ENCODE results near the gene MPPED2. TPM values are rescaled to one million over a fixed set of nuclear protein-coding genes. Genes with fewer than 3 reads are reported as not detected.

Gene MPPED2
- total RNA-seq, 1 experiment from 2014 or later = 2.4 TPM

DNA sequence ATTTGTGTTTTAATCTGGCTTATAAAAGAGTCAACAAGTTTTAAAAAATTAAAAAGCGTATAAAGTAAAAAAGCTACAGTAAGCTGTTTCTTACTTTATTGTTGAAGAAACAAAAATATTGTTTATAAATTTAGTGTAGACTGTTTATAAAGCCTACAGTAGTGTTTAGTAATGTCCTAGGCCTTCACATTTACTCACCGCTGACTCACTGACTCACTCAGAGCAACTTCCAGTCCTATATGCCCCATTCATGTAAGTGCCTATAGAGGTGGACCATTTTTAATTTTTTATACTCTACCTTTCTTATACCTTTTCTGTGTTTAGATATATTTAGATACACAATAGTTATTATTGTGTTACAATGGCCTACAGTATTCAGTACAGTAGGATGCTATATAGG lies 12.2 kb downstream of the MPPED2 start (continued):
- TF ChIP-seq, protein P1, sequence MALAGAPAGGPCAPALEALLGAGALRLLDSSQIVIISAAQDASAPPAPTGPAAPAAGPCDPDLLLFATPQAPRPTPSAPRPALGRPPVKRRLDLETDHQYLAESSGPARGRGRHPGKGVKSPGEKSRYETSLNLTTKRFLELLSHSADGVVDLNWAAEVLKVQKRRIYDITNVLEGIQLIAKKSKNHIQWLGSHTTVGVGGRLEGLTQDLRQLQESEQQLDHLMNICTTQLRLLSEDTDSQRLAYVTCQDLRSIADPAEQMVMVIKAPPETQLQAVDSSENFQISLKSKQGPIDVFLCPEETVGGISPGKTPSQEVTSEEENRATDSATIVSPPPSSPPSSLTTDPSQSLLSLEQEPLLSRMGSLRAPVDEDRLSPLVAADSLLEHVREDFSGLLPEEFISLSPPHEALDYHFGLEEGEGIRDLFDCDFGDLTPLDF (CRISPR knock-in tag; IDR thresholded peaks at IDR 0.05) = no peak
- TF ChIP-seq ZNF317 (CRISPR knock-in tag; IDR thresholded peaks at IDR 0.05; ENCODE audit: borderline replicate concordance, low read depth) = no peak
- TF ChIP-seq, protein P2, sequence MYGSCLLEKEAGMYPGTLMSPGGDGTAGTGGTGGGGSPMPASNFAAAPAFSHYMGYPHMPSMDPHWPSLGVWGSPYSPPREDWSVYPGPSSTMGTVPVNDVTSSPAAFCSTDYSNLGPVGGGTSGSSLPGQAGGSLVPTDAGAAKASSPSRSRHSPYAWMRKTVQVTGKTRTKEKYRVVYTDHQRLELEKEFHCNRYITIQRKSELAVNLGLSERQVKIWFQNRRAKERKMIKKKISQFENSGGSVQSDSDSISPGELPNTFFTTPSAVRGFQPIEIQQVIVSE (CRISPR knock-in tag; IDR thresholded peaks at IDR 0.05; ENCODE audit: borderline replicate concordance) = no peak
- TF ChIP-seq, protein P3, sequence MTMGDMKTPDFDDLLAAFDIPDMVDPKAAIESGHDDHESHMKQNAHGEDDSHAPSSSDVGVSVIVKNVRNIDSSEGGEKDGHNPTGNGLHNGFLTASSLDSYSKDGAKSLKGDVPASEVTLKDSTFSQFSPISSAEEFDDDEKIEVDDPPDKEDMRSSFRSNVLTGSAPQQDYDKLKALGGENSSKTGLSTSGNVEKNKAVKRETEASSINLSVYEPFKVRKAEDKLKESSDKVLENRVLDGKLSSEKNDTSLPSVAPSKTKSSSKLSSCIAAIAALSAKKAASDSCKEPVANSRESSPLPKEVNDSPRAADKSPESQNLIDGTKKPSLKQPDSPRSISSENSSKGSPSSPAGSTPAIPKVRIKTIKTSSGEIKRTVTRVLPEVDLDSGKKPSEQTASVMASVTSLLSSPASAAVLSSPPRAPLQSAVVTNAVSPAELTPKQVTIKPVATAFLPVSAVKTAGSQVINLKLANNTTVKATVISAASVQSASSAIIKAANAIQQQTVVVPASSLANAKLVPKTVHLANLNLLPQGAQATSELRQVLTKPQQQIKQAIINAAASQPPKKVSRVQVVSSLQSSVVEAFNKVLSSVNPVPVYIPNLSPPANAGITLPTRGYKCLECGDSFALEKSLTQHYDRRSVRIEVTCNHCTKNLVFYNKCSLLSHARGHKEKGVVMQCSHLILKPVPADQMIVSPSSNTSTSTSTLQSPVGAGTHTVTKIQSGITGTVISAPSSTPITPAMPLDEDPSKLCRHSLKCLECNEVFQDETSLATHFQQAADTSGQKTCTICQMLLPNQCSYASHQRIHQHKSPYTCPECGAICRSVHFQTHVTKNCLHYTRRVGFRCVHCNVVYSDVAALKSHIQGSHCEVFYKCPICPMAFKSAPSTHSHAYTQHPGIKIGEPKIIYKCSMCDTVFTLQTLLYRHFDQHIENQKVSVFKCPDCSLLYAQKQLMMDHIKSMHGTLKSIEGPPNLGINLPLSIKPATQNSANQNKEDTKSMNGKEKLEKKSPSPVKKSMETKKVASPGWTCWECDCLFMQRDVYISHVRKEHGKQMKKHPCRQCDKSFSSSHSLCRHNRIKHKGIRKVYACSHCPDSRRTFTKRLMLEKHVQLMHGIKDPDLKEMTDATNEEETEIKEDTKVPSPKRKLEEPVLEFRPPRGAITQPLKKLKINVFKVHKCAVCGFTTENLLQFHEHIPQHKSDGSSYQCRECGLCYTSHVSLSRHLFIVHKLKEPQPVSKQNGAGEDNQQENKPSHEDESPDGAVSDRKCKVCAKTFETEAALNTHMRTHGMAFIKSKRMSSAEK (CRISPR knock-in tag; IDR thresholded peaks at IDR 0.05; ENCODE audit: borderline replicate concordance) = no peak
- no peak for TF ChIP-seq FOXP1 (CRISPR knock-in tag; IDR thresholded peaks at IDR 0.05; ENCODE audit: borderline replicate concordance)
- no peak for TF ChIP-seq PRRX2 (CRISPR knock-in tag; IDR thresholded peaks at IDR 0.05)
- no peak for TF ChIP-seq MXD4 (CRISPR knock-in tag; IDR thresholded peaks at IDR 0.05; ENCODE audit: borderline replicate concordance)
- TF ChIP-seq JUN (CRISPR knock-in tag; IDR thresholded peaks at IDR 0.05) = no peak
- TF ChIP-seq TCF7 (CRISPR knock-in tag; IDR thresholded peaks at IDR 0.05; ENCODE audit: low read depth) = no peak
- no peak for TF ChIP-seq GTF2I (CRISPR knock-in tag; conservative IDR thresholded peaks at IDR 0.05)
- TF ChIP-seq TEAD4 (CRISPR knock-in tag; IDR thresholded peaks at IDR 0.05) = no peak
- no peak for TF ChIP-seq ZNF416 (CRISPR knock-in tag; IDR thresholded peaks at IDR 0.05)
- no peak for TF ChIP-seq ZNF138 (CRISPR knock-in tag; conservative IDR thresholded peaks at IDR 0.05)

DNA sequence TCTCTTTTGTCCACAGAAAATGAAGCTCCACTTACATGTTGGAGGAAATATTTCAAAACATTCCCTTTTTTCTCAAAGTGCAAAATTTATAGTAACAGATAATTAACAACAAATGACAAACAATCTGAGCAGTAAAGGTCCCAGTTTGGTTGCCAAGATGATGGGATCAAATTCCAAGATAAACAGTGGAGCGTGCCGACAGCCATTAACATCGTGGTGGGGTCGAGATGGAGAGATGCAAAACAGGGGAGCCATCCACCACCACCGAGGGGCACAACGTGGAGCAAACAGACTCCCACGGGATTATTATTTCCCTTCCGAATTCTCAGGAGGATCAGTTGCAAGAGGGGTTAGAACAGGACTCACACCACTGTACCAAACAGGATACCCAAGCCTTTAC lies 17.2 kb downstream of the MPPED2 start:
- H3K36me3 Mint-ChIP-seq = peaks cover 4% of the 10 kb centered on the region
- H3K4me1 Mint-ChIP-seq = peaks cover 56% of the 10 kb centered on the region
- no peak for DNase-seq (ENCODE audit: low spot score)
- no peaks in the 10 kb centered on the region; the same call in 1 of the 2 replicates for H3K27me3 Mint-ChIP-seq (ENCODE audit: low read depth)
- H3K9me3 Mint-ChIP-seq = peaks cover 2% of the 10 kb centered on the region; the same call in 1 of the 2 replicates
- POLR2A ChIA-PET = no interaction called here
- no peak overlapping the region for H3K27ac Mint-ChIP-seq
- no peak overlapping the region for H3K4me3 Mint-ChIP-seq
- TF ChIP-seq NR3C1 (CRISPR knock-in tag; conservative IDR thresholded peaks at IDR 0.05; ENCODE audit: low read depth) (no peak), GRHL2 (CRISPR knock-in tag; IDR thresholded peaks at IDR 0.05; ENCODE audit: insufficient replicate concordance, severe bottlenecking) (no peak), ELF4 (CRISPR knock-in tag; IDR thresholded peaks at IDR 0.05; ENCODE audit: low read depth) (no peak), NFYB (CRISPR knock-in tag; conservative IDR thresholded peaks at IDR 0.05; ENCODE audit: low read depth) (no peak), EMX1 (CRISPR knock-in tag; IDR thresholded peaks at IDR 0.05) (no peak), TCF7 (CRISPR knock-in tag; IDR thresholded peaks at IDR 0.05; ENCODE audit: low read depth) (no peak), ZNF423 (CRISPR knock-in tag; IDR thresholded peaks at IDR 0.05) (no peak)
- TF ChIP-seq, protein P4, sequence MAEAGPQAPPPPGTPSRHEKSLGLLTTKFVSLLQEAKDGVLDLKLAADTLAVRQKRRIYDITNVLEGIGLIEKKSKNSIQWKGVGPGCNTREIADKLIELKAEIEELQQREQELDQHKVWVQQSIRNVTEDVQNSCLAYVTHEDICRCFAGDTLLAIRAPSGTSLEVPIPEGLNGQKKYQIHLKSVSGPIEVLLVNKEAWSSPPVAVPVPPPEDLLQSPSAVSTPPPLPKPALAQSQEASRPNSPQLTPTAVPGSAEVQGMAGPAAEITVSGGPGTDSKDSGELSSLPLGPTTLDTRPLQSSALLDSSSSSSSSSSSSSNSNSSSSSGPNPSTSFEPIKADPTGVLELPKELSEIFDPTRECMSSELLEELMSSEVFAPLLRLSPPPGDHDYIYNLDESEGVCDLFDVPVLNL (CRISPR knock-in tag; IDR thresholded peaks at IDR 0.05; ENCODE audit: borderline replicate concordance, low read depth) = no peak
- CTCF ChIA-PET = interaction anchor here (1.2 to 1.5 kb wide), 3 partner anchors 17 to 345 kb away, joined by 3 to 4 read pairs (median 3); partner anchors contain the start of gene MPPED2
- ATAC-seq = no peak
